Posterior cingulate gyrus (tissue), 11 donors: ENCODE results near the gene EGLN3.
"Not testable (repeated sequence)": the region's sequence is repeated elsewhere in the genome, so short reads cannot be mapped to it uniquely, and the experiment has no call there.

Experiments used
- DNase-seq, 10 donors: peaks; one replicate each; pipeline versions ENCODE4 v3.0.0 to v3.0.0-alpha.2; 2020 to 2021; ENCODE audit warnings: mixed read lengths in 3 of 10
- intact Hi-C: fragments of 100-400 bp; cut with DNase I; formaldehyde crosslinking; loops from one replicate; pipeline ENCODE4 v1.15.1; 2023

EGLN3 gene

GRCh38 chr14:33950320-33951182, at the start of gene EGLN3:
Gene EGLN3, minus strand, starts transcription at chr14:33951074. Its CDS starts 322 bp downstream, at chr14:33950752.
- peak; percentile 87 to 99 (median 93) for DNase-seq
- intact Hi-C loops, result no loop called here

DNA sequence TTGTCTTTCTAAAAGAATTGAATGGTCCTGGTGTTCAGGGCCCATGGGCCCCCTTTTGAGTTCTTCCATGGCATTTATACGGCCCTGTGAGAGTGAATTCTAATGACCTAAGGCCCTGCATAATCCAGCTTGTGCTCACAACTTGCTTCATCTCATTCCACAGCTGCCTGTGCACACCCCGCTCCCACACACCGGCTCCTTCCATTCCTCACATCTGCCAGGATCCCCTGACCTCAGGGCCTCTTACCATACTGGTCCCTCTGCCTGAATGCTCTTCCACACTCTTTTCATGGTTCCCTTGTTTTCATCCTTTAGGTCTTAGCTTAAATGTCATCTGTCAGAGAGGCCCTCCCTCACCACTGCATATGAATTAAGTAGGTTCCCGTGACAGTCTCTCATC, 49.5 kb upstream of the EGLN3 start:
- intact Hi-C loops, result no loop called here
- no peak for DNase-seq

- DNase-seq, result no peak
- intact Hi-C loops, result no loop called here
Observed at GRCh38 chr14:33999771-34000291, 49.0 kb upstream of the EGLN3 start.

- intact Hi-C loops, result no loop called here
- DNase-seq, result no peak
Observed at GRCh38 chr14:33997611-33998010, 46.7 kb upstream of the EGLN3 start.

- DNase-seq, result no peak
- intact Hi-C loops, result no loop called here
Observed at GRCh38 chr14:33996462-33996861, 45.6 kb upstream of the EGLN3 start.

- intact Hi-C loops, result no loop called here
- no peak for DNase-seq
Observed at GRCh38 chr14:33993246-33993645, 42.4 kb upstream of the EGLN3 start.

GRCh38 chr14:33992274-33993007, 41.6 kb upstream of the EGLN3 start:
- intact Hi-C loops, result no loop called here
- no peak for DNase-seq

GRCh38 chr14:33990790-33991189, 39.9 kb upstream of the EGLN3 start:
- no peak for DNase-seq

GRCh38 chr14:33987565-33988080, 36.7 kb upstream of the EGLN3 start:
- no peak for DNase-seq
- intact Hi-C loops, result no loop called here

More at GRCh38 chr14:33990790-33991189, 39.9 kb upstream of the EGLN3 start:
- intact Hi-C loops, result no loop called here

DNA sequence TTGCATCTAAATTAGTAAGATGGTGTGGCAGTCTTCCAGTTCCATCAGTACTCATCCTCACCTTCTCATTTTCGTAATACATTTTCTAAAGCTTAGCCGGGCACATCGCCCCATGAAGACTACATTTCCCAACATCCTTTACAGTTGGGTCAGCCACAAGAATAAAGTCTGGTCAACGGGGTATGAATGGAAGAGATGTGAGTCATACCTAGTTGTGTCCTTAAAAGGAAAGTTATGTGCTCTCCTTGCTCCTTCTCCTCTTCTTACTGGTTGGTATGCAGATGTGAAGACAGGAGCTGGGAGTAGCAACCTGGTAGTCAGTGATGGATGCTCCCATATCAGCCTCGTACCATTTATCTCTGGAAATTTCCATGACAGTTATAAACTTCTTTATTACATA, 35.9 kb upstream of the EGLN3 start:
- DNase-seq, result no peak
- intact Hi-C loops, result no loop called here

DNA sequence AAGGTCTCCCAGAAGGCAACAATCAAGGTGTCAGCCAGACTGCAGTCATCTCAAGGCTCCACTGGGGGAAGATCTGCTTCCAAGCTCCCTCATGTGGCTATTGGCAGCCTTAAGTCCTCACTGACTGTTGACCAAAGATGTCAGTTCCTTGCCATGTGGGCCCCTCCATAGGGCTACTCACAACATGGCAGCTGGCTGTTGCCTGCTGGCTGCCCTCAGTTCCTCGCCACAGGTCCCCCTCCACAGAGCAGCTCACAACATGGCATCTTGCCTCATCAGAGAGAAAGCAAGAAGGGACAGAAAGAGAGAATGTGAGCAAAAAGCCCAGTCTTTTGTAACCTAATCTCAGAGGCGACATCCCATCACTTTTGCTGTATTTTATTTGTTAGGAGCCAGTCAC, 34.4 kb upstream of the EGLN3 start:
- intact Hi-C loops, result no loop called here
- DNase-seq, result no peak

DNA sequence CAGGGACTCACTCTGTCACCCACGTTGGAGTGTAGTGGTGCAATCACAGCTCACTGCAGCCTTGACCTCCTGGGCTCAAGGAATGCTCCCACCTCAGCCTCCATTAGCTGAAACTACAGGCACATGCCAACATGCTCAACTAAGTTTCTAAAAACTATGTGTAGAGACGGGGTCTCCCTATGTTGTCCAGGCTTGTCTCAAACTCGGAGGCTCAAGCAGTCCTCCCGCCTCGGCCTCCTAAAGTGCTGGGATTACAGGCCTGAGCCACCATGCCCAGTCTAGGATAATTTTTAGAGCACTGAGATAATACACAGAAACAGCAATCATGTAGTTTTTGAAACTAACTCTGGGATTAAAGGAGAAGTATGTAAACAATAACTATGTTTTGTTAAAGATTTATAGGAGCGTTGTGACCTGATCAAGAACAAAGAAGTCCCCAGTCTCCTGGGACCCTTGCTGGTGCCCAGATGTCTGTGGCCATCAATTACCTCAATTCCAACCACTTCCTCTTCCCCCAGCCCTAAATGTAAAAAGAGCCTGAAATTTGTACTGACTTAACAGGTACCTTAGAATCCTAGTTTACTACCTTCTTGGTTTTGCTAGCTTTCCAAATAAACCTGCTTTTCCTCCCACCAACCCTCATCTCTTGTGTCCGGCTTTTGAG, 28.9 kb upstream of the EGLN3 start:
- intact Hi-C loops, result no loop called here

GRCh38 chr14:33978892-33979612, 28.2 kb upstream of the EGLN3 start:
- no peak for DNase-seq
- intact Hi-C loops, result no loop called here

More for the DNA sequence above, 28.9 kb upstream of the EGLN3 start:
- DNase-seq, result no peak

- intact Hi-C loops, result no loop called here
- DNase-seq, result no peak
Observed at GRCh38 chr14:33972583-33973081, 21.8 kb upstream of the EGLN3 start.

GRCh38 chr14:33969846-33970245, 19.0 kb upstream of the EGLN3 start:
- intact Hi-C loops, DNase-seq: not testable (repeated sequence)

- intact Hi-C loops, result no loop called here
- no peak for DNase-seq
Observed at GRCh38 chr14:33968722-33969121, 17.8 kb upstream of the EGLN3 start.

DNA sequence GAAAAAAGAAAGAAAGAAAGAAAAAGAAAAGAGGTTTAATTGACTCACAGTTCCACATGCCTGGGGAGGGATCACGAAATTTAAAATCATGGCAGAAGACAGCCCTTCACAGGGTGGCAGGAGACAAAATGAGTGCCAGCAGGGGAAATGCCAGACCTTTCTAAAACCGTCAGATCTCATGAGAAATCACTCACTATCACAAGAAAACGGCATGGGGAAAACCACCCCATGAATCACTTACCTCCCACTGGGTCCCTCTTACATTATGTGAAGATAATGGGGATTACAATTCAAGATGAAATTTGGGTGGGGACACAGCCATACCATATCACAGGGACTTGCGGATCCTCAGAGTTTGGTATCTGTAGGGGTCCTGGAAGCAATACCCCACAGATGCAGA, 16.3 kb upstream of the EGLN3 start:
- intact Hi-C loops, result no loop called here
- no peak for DNase-seq

- intact Hi-C loops, result no loop called here
Observed at GRCh38 chr14:33966276-33966675, 15.4 kb upstream of the EGLN3 start.

DNA sequence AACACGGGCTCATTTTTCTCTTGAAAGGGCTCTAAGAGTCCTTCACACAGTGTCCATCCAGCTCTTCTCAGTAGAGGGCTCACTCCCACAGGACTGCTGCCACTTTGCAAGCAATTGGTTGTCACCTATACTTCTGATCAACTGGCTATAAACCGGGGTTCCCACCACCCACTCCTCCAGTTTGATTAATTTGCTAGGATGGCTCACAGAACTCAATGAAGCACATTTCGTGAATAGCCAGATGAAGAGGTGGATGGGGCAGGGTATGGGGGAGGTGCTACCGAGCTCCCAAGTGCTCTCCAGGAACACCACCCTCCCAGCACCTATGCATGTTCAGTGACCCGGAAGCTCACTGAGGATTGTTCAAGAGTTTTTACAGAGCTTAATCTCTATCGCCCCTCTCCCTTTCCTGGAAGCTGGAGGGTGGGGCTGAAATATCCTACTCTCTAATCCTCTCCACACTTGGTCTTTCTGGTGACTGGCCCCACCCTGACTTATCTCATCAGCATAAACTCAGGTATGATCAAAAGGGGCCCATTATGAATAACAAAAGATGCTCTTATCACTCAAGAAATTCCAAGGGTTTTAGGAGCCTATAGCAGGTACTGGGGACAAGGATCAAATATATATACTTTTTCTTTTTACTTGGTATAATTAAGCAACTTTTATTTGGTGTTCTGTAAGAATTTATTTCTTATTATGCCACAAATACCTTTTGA, 13.9 kb upstream of the EGLN3 start:
- DNase-seq, result no peak

More at GRCh38 chr14:33966276-33966675, 15.4 kb upstream of the EGLN3 start:
- no peak for DNase-seq

More for the DNA sequence above, 13.9 kb upstream of the EGLN3 start:
- intact Hi-C loops, result no loop called here
